HT1080 (cell line): ENCODE results near the gene REPIN1. TPM values are rescaled to one million over a fixed set of nuclear protein-coding genes. Genes with fewer than 3 reads are reported as not detected.

Experiments
- DNase-seq: peaks from one replicate; pipeline ENCODE4 v3.0.0-alpha.2; 2015; ENCODE audit warnings: low read depth
- total RNA-seq: library from RNA; depleted of rRNA; stranded (reverse); fragments of >200 nt; shearing (Covaris generic); gene quantifications from 2 replicates; pipeline ENCODE4 v1.2.3, GENCODE V29; 2014

REPIN1 gene
- total RNA-seq, 1 experiment from 2014 or later = 136 TPM

DNA sequence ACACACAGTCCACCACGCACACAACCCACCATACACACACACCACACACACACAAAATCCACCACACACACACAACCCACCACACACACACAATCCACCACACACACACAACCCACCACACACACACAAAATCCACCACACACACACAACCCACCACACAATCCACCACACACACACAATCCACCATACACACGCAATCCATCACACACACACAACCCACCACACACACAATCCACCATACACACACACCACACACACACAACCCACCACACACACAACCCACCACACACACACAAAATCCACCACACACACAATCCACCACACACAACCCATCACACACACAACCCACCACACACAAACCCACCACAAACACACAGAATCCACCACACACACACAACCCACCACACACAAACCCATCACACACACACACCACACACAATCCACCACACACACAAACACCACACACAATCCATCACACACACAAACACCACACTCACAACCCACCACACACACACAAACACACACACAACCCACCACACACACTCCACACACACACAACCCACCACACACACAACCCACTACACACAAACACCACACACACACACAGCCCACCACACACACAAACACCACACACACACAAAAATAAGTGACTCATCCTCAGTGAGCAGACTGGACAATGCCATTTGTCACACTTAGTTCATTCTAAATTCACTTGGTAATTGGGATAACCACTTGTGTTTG is 8.8 kb upstream of the REPIN1 start:
- DNase-seq = no peak

DNA sequence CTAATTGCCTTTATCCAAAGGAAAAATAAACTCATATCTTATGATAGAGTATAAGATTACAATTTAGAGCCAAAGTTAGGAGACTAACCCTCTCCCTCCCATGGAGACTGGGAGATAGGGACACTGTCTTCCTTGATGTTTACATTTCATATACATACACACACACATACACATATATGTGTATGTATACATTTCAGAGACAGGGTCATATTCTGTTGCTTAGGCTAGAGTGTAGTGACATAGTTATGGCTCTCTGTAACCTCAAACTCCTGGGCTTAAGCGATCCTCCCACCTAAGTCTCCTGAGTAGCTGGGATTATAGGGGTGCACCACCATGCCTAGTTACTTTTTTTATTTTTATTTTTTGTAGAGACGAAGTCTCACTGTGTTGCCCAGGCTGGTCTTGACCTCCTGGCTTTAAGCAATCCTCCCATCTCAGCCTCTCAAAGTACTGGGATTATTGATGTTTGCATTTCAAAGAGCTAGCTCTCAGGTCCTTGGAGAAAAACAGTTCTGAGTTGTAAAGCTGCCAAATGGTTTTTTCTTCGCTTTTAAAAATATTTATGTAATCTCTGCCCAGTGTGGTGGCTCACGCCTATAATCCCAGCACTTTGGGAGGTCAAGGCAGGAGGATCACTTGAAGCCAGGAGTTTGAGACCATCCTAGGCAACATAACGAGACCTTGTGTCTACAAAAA is 8.1 kb upstream of the REPIN1 start:
- no peak for DNase-seq

DNA sequence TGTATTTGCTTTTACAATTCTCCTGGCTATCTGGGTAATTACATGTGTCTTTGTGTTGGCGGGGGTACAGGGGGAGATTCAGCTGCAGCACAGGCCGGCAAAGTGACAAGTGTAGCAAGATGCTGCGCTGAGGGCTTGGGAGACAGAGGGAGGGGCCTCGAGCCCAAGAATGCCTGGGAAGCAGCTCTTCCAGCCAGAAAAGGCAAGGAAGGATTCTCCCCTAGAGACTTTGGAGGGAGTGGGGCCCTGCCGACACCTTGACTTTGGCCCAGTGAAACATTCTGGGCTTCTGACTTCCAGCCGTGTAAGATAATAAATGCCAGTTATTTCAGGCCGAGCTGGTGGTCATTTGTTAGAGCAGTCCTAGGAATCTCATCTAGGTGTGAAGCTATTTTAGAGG is 7.2 kb upstream of the REPIN1 start:
- DNase-seq = no peak

DNA sequence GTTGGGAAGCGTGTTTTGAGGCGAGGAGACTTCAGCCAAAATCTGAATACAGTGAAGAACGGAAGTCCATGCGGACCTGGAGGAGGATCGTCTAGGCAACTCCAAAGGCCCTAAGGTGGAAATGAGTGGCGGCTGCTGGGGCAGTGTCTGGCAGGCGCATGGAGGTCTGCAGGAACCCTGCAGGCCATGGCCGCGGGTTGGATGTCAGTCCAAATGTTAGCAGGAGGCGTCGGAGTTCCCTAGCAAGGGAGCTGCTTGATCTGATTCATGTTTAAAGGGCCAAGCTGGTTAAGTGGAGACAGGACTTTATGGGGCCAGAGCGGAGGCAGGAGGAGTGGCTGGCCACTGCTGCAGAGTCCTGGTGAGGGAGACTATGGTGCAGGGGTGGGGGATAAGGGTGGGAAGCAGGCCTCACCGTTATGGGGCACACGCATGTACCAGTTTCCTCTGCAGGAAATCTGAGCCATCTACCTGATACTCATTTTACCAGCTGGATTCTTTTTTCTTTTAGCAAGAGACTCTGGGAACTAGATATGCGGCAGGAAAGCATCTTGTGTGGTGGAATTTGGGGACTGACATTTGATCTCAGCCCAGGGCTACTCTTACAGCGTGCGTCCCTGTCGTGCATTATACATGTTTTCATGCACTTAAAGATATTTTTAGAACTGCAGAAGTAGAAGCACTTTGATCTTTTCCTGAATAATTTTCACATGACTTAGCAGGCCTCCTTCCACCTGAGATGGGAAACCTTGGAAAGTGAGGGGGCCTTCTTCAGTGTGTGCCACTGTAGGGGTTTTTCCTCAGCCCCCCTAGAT is 6.6 kb upstream of the REPIN1 start:
- DNase-seq = no peak

DNA sequence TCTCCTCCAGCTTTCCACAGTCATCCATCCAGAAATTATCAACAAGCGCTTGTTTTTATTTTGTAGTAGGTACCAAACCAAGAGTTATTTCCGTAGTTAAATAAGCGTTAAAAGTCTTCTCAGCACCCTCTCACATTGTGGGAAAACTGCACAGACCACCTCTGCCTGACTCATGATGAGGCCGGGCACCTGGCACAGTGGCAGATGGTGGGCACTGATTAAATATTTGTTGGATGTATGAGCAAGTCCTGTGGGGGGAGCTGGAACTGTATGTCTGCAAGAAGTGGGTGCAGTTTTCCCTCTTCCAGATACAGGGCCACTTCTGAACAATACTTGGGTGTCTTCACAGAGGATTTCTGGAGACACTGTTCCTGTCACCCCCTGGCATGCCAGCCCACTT is 5.3 kb upstream of the REPIN1 start:
- DNase-seq = peak; percentile 42

DNA sequence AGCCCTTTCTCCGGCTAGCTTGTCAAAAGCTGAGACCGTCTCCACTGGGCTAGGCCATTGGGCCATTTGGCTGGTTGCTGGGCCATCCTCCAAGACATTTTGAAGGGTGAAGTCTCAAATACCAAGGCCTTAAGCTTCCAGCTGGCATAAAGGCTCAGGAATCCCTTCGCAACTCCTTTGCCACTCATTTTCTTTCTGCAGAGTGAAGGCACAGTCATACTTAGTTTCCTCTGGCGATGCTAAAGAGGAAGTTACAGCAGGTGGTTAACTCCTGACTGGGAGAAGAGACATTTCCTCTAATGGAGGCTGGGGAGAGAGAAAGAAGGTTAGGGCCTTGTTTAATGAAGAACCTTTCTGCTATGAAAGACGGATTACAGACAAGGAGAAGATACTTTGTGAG is 4.8 kb upstream of the REPIN1 start:
- no peak for DNase-seq

DNA sequence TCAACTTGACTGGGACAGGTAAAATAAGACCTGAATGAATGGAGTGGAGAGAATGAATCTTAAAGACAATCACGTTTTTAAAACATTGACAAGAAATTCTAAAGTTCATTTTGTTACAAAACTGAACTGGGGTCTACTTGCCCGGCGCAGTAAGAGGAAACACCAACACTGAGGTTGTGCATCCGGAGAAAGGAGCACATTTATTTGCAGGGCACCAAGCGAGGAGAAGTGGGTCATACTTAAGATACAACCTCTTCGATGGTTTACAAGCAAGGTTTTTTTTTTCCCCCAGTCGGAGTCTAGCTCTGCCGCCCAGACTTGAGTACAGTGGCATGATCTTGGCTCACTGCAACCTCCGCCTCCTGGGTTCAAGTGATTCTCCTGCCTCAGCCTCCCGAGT is 3.4 kb upstream of the REPIN1 start:
- DNase-seq = no peak

DNA sequence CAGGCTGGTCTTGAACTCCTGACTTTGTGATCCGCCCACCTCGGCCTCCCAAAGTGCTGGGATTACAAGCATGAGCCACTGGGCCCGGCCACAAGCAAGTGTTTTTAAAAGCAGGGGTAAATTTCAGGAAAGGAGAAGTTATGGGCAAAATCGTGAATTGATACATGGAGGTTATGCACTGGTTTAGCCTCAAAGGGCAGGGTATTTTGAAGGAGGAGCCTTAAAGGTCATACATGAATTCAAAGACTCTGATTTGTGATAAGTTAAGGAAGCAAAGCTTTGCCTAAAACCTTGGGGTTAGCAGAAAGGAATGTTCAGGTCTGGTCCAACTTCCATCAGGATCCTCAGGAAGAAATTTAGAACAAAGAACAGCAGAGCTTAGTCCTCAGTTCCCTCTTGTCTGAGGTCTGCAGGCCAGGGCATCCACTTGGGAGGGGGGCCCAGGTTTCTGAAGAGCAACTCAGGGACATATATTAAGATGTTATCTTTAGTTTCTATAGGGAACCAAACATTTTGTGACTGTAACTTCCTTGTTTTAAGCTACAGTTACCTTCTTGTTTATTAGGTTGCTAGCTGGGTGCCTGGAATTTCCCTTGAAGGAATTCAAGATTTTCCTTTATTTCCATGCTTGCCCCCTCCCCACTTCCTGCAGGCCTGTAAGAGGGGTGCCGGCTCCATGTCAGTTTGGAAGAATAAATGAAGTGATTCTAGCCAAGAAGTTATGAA is 2.8 kb upstream of the REPIN1 start:
- DNase-seq = no peak

DNA sequence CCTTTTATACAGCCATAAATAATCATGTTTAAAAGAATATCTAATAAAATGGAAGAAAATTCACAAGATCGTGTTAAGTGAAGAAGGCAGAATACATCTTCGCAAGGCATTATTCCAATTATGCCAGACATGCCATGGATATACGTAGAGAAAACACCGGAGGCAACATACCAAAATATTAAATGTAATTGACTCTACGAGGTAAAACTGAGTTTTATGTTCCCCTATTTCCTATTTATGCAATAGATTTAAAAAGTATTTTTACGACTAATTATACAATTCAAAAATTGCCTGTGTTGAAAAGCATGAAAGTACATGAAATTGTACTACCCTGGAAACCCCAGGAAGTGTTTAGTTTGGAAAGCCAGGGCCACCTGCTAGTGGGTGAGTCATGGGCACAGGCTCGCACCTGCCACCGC is 936 bp upstream of the REPIN1 start:
- DNase-seq = no peak

DNA sequence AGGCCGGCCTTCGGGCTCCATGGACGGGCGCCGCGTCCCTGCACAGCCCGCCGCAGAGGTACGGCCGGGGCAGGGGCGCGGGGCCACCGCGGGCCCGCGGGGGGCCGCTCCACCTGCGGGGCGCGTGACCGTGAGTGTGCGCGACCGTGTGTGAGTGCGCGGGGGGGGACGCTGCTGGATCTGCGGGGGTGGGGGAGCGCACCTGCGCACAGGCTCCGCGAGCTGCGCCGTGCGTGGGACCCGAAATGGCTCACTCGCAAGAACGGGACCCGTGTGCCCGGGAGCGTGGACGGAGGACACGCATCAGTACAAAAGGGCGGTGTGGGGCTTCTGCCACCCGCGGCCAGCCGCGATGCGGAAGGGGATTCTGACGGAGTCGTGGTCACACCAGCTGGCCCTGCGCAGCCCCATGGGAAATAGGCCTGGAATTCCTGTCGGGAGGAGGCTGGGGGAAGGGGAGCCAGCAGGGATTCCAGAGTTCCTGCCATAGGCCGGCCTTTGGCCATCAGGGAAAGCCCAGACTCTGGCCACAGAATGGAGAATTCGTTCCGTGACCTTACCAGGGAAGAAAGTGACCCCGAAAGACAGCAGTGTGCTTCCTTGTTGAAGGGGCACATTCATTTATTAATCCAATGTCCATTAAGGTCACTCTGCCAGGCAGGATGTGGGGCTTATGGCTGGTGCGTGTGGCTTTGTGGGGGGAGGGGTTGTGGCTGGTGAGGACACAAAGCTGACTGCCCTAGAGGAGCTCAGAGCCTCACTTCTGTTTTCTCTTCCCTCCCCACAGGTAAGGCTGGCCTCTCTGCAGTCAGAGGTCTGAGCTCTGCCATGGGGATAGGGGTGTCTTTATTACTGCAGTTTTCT is 494 bp downstream of the REPIN1 start:
- peak; percentile 53 for DNase-seq

DNA sequence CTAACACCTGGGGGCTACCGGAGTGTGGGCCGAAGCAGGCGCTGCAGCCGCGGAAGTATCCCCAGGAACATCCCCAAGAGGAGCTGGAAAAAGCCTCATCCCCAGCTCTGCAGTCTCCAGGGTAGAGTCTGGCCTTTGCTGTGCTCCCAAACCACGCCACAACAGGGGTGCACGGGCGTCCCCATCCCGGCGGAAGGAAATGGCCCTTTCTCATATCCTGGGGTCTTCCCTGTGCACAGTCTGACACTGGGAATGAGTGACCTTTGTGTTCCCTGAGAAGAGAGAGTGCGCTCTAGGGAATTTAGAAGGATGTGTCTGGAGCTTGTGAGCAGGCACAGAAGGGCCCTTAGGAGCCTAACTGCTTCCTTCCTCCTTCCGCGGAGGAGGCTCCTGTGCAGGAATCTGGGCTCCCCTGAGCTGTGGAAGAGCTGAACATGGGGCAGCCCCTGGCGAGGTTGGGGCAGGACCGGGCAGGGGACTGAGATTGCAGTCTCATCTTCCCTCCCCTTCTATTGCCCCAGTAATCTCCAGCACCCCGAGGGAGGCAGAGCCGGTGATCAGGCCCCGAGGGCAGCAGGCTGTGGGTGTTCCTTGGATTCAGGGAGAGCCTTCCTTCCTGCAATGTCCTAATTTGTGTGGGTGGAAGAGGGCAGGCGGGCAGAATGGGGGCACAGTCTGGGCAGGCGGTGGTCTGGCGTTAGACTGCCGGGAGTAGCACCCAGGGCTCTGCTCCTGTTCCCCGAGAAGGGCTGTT is 1.3 kb downstream of the REPIN1 start:
- DNase-seq = no peak

DNA sequence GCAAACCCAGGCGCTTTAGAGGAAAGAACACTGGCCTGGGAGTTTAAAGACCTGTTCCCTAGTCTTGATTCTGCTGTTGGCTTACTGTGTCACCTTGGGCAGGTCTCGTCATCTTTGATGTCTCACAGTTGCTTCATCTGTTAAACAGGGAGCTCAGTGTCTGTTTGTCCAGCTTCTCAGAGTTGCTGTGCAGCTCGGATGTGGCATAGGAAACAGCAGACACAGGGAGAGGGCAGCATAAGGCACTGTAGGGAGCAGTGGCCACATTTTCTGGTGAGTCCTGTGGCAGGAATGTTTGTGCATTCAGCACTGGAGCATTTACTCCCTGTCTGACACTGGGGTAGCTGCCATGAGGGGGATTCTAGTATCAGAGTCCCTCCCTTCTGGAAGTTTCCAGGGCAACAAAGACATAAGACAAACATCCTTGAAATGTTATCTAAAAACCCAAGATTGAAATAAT is 2.0 kb downstream of the REPIN1 start:
- no peak for DNase-seq

DNA sequence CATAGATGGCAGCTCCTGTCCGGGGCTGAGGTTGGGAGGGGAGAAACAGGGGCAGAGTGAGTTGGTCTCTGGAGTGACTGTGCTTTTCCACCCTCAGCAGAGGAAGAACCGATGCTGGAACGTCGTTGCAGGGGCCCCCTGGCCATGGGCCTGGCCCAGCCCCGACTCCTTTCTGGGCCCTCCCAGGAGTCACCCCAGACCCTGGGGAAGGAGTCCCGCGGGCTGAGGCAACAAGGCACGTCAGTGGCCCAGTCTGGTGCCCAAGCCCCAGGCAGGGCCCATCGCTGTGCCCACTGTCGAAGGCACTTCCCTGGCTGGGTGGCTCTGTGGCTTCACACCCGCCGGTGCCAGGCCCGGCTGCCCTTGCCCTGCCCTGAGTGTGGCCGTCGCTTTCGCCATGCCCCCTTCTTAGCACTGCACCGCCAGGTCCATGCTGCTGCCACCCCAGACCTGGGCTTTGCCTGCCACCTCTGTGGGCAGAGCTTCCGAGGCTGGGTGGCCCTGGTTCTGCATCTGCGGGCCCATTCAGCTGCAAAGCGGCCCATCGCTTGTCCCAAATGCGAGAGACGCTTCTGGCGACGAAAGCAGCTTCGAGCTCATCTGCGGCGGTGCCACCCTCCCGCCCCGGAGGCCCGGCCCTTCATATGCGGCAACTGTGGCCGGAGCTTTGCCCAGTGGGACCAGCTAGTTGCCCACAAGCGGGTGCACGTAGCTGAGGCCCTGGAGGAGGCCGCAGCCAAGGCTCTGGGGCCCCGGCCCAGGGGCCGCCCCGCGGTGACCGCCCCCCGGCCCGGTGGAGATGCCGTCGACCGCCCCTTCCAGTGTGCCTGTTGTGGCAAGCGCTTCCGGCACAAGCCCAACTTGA is 2.7 kb downstream of the REPIN1 start:
- DNase-seq = no peak

DNA sequence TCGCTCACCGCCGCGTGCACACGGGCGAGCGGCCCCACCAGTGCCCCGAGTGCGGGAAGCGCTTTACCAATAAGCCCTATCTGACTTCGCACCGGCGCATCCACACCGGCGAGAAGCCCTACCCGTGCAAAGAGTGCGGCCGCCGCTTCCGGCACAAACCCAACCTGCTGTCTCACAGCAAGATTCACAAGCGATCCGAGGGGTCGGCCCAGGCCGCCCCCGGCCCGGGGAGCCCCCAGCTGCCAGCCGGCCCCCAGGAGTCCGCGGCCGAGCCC is 3.3 kb downstream of the REPIN1 start:
- DNase-seq = no peak

DNA sequence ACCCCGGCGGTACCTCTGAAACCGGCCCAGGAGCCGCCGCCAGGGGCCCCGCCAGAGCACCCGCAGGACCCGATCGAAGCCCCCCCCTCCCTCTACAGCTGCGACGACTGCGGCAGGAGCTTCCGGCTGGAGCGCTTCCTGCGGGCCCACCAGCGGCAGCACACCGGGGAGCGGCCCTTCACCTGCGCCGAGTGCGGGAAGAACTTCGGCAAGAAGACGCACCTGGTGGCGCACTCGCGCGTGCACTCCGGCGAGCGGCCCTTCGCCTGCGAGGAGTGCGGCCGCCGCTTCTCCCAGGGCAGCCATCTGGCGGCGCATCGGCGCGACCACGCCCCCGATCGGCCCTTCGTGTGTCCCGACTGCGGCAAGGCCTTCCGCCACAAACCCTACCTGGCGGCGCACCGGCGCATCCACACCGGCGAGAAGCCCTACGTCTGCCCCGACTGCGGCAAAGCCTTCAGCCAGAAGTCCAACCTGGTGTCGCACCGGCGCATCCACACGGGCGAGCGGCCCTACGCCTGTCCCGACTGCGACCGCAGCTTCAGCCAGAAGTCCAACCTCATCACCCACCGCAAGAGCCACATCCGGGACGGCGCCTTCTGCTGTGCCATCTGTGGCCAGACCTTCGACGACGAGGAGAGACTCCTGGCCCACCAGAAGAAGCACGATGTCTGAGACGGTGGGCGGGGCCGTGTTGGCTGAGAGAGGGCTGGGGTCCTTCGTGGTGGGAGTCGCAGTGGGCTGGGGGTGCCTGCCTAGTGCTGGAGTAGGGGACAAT is 3.8 kb downstream of the REPIN1 start:
- no peak for DNase-seq

DNA sequence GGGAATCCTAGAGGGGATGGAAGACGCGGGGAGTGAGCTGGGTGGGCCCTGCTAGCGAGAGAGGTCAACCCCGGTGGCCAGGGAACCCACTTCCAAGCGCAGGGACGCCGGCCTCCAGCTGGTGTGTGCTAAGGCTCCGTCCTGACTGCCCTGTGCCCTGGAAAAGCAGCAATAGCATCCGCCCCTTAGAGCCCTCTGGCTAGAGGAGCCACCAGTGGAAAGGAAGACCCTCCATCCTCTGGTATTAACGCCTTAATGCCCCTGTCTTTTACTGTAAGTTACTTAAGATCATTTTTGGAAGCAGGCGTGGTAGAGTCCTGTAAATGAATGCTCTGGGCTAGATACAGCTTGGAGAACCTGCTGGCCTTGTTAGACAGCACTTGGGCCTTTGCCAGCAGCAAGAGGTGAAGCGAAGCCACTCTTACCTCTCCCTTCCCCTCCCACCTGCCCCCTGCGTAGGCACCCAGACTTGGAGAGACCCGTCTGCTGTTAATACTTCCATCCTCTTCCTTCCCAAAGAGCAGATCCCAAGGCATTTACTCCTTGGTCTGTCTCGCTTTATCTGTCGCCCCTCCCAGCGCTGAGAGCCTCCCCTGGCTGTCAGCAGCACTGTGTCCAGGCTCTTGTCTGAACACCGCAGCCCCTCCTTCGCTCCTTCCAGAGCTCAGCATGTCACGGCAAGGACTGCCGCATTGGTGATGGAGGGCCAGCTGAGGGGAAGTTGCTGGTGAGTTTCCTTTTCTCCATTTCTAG is 4.6 kb downstream of the REPIN1 start:
- DNase-seq = no peak

DNA sequence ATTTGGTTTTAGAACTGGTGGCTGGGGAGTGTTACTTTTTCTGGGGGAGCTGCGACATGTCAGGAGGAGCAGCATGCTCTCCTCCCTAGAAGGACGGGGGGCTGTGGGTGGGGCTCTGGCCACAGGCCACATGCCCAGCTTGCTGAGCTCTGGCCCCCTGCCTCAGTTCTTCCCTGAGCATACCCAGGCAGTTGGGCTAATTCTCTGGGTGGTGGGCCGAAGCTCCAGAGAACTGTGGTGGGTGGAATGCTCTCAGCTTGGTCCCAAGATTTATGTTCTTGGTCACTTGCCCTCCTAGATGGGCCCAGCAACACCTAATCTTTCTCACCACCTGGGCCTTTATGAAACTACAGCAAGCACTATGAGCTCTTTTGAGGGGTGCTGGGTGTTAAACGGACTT is 5.4 kb downstream of the REPIN1 start:
- no peak for DNase-seq

DNA sequence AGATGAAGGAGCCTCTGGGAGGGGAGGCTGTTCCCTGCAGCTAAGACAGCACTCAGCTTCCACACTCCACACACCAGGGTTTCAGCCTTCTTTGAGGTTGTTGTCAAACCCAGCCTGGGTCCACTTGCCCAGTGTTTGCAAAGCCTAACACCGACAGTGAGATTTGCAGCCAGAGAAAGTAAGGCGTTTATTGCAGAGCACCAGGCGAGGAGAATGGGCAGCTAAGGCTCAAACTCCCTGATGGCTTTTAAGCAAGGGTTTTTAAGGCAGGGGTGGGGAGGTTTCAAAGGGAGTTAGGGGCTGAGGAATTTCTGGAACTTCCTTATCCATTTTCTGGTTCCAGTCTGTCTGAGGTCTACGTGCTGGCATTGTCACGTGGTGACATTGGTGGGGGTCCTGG is 5.8 kb downstream of the REPIN1 start:
- no peak for DNase-seq
